NK-92 treated with Interleukin-12 subunit alpha and Interleukin-12 subunit beta, amount 100 ng/mL, for 24 hours (cell line): ENCODE data around the gene GPX6.
"Not testable (repeated sequence)": the region's sequence is repeated elsewhere in the genome, so short reads cannot be mapped to it uniquely, and the experiment has no call there.

Experiments used
- DNase-seq: peaks from one replicate; lab custom pipeline; 2025; lab: John Stamatoyannopoulos, UW

The GPX6 gene

DNA sequence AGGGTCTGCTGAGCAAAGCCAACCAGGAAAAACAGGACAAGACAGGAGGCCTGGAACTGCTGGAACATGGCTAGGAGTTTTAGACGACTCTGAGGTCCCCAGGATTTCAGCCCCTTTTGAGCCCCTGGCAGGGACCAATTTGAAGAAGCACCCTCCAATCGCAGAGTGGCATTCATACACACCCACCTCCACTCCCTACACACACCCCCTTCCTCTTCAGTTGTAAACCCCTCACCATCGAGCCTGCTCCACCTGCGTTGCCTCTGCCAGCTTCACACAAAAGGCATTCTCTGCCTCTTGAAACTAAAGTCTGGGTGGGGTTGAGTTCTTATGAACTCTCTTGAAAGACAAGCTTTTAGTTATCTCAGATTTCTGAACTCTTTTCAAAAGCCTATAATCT lies at the start of gene GPX6:
Gene GPX6, minus strand, starts transcription at position 118 of the 400 bp plus-strand sequence. Its CDS starts 50 bp downstream, at position 68.
- no peak for DNase-seq

GRCh38 chr6:28563430-28564095 lies 48.0 kb upstream of the GPX6 start:
- DNase-seq = no peak

DNA sequence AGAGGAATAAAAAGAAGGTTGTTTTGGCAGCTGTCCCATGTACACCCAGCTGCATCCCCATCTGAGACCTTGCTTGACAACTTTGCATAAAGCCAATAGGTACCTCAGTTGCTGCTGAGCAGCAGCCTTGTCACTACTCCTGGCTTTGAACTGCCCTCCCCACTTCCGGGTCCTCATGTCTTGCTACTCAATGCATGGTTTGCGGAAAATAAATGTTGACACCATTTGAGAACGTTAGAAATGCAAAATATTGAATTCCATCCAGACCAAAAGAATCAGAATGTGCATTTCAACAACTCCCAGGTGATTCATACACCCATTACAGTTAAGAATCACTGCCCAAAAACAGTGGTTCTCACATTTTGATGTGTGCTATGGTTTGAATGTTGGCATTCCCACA lies 43.0 kb upstream of the GPX6 start:
- no peak for DNase-seq

- no peak for DNase-seq
Observed at GRCh38 chr6:28555136-28555535, 39.5 kb upstream of the GPX6 start.

- DNase-seq = no peak
Observed at GRCh38 chr6:28553986-28554881, 38.6 kb upstream of the GPX6 start.

DNA sequence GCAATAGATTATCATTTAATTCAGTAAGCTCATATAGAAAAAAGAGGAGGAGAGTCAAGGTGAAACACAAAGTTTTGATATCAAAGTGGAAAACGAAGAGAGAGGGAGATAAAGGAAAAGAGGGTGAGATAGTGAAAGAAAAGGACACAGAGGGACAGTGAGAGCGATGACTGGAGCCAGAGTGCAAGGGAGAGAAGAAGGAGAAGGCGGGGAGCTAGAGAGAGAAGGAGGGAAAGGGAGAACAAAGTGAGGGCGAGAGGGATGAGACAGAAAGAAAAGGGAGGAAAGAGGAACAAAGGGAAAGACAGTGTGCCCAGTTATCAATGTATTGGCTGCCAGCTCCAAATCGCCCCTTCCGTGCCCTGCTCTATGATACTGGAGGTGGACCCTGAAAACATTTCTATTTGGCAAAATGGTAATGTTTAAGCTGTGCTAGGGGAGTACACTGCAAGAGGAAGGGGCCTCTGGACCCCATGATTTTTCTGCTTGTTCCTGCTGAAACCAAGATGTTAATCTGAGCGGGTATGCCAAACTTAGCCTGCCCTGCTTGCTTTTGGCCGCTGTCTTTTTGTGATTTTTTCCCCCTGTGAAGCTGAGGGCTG lies 37.9 kb upstream of the GPX6 start:
- no peak for DNase-seq

GRCh38 chr6:28551891-28552666 lies 36.5 kb upstream of the GPX6 start:
- no peak for DNase-seq

DNA sequence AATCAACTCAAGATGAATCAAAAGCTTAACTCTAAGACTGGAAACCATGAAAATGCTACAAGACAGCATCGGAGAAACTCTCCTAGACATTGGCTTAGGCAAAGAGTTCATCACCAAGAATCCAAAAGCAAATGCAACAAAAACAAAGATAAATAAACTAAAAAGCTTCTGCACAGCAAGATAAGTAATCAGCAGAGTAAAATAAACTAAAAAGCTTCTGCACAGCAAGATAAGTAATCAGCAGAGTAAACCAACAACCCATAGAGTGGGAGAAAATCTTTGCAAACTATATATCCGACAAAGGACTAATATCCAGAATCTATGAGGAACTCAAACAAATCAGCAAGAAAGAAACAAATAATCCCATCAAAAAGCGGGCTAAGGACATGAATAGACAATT lies 31.4 kb upstream of the GPX6 start:
- DNase-seq = not testable (repeated sequence)

- no peak for DNase-seq
Observed at GRCh38 chr6:28545955-28546354, 30.4 kb upstream of the GPX6 start.

DNA sequence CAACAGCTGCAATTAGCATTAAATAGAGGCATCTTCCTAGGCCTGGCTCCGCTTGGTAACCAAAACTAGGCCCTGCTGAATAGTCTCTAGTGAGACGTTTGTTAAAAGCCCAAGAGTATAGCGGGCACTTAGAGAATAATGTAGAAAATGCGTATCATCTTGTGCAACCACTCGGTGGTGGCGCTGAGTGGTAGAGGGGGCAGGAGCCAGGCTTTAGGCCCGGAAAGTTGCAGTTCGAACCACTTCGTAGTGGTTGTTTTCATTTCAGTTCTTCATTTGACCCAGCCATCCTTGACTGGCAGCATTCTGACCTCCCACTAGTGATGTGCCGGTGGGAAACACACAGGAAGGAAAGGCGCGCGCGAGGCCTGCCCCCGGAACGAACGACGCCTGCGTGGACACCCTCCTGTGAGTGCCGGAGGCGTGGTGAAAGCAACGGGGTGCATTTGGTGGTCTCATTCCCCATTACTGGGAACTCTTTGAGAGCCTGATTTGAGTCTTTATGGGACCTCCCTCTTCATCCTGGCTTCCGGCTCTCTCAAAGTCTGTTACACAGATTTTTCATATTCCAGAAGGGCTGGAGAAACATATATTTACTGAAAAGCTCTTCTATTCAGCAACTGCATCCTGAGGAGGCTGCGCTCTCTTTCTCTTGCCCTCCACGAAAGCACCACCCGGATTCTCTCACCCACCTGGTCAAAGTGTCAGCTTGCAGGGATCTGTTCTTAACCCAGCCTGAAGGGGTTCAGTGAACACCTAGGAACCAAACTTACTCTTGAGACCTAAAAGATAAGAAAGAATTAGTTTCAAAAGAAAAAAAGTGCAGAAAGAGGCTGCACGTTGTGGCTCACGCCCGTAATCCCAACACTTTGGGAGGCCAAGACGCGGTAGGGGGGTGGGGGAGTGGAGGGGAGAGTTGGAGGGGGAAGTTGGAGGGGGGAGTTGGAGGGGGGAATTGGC lies 28.3 kb upstream of the GPX6 start:
- no peak for DNase-seq

- no peak for DNase-seq
Observed at GRCh38 chr6:28542440-28543296, 27.1 kb upstream of the GPX6 start.

GRCh38 chr6:28541996-28542395 lies 26.4 kb upstream of the GPX6 start:
- no peak for DNase-seq

DNA sequence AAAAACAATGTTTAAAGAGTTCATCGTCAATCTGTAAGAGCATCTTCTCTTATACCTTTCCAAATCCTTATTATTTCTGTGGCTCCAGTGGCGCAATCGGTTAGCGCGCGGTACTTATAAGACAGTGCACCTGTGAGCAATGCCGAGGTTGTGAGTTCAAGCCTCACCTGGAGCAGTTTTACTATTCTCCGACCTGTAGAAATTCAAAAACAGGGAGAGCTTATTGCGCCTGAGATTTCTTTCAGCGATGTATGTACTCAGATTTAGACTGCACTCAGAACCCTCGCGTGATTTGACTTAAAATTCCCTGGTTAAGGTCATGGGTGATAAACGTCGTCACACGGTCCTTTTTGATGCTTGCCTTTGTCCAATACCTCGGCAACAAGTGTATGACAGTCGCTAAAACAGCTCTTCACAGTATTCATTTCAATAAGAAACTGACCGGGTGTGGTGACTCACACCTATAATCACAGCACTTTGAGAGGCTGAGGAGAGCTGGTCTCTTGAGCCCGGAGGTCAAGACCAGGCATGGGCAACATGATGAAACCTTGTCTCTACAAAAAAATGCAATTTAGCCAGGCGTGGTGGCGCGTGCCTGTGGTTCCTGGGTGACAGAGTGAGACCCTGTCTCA lies 22.0 kb upstream of the GPX6 start:
- no peak for DNase-seq

- no peak for DNase-seq
Observed at GRCh38 chr6:28537065-28537464, 21.5 kb upstream of the GPX6 start.

DNA sequence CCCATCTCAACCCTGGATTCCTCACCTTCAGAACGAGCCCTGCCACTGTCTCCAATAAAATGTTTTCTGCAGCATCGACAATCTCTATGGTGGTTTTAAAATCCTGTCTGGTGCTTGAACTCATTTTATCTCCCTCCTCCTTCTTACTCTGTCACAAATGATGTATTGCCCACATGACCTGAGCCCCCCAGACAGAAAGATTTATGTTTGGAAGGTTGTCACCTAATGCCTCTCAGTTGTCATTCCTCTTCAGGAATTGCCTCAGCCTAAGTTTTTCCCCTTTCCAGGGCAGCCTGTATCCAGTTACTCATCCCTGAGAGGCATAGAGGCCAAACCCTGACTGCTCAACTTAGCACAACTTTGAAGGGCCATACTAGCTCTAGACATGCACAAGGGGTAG lies 19.3 kb upstream of the GPX6 start:
- no peak for DNase-seq

DNA sequence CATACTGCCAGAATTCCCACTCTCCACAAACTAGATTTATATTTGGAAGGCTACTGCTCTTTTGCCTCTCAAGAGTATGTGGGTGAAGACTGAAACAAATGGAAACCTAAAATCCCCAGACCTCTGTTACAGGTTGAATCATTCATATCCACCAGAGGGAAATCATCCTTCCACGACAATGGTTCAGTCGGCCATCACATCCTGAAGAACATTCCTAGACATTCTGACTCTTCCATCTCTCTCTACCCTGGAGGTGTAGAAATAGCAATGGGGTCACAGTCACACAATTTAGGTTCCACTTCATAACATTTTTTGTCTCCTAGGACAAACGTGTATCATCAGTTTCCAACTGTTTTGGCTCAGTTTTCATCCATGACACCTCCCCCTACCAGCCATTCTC lies 18.7 kb upstream of the GPX6 start:
- DNase-seq = no peak

DNA sequence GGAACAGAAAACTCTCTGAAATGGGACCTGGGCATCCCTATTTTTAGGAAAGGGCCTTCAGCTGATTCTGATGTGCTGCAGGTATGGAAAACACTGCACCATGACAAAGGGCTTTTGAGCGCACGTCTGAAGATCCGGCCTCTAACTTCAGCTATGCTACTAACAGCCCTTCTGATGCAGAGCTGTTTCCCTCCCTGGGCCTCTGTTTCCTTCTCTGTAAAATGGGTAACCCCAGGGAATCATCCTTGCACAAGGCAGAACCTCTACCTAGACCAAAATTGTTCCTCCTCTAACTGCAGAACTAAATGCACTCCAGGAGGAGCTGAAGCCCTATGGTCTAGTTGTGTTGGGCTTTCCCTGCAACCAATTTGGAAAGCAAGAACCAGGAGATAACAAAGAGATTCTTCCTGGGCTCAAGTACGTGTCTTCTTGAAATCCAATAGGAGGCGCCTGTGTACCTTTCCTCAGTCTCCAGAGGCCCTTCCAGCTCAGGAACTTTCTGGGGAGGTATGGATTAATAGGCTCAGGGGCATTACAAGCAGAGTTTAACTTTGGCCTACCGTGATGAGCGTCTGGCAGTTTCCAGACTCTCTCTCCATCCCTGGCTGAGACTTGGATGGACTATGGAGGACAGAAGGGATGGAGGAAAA lies 16.0 kb upstream of the GPX6 start:
- DNase-seq = no peak

GRCh38 chr6:28530777-28531176 lies 15.2 kb upstream of the GPX6 start:
- DNase-seq = no peak

- DNase-seq = peak; percentile 4
Observed at GRCh38 chr6:28525496-28526039, 10.0 kb upstream of the GPX6 start, which contains the start of gene GPX5. Gene GPX5 (plus strand): TSS chr6:28525881. CDS start chr6:28526014, 133 bp downstream.
